Measurements from ENCODE around the gene SLC38A10. TPM values are rescaled to one million over a fixed set of nuclear protein-coding genes. Genes with fewer than 3 reads are reported as not detected.

The SLC38A10 gene
- total RNA-seq, 1 donor from 2014 or later: 116 TPM

DNA sequence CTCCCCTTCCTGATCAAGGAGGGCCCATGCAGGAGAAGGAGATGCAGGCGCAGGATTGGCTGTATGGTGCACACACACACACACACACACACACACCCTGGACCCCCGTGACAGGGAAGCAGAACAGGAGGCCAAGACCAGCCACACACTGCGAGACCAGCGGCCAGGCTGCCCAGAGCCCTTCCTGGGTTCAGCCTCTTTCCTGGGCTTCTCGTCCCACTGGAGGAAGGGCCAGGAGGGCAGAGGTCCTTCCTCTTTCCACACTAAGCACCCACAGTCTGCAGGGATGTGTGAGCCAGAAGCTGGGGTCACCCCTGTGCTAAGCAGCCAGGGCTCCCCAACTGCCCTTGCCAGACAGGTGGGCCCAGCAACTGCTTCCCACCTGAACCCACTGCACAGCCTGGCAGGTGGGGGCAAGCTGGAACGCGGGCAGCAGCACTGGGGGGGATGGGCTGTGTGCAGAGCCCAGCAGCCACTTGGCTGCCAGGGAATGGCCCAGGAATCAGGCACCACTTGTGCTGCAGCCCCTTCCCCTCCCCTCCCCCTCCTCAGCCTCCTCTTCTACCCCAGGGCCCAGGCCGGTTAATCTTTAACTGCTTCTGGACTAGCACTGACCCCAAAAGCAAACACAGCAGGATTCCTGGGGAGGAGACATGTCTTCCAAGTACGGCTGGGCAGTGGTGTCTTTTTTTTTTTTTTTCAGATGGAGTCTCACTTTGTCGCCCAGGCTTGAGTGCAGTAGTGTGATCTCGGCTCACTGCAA lies 44.6 kb upstream of the SLC38A10 start:
- H3K36me3 Mint-ChIP-seq (ENCODE audit: low read depth): peaks cover 9% of the 10 kb centered on the region
- no peak for DNase-seq (ENCODE audit: low spot score)
- H3K27me3 Mint-ChIP-seq (ENCODE audit: low read depth): no peaks in the 10 kb centered on the region
- H3K4me1 Mint-ChIP-seq (ENCODE audit: low read depth): peaks cover 42% of the 10 kb centered on the region
- peak overlapping the region; percentile 9 for H3K4me3 Mint-ChIP-seq (ENCODE audit: unreplicated experiment)
- peak overlapping the region; percentile 79 for H3K27ac Mint-ChIP-seq (ENCODE audit: unreplicated experiment)
- H3K9me3 Mint-ChIP-seq (ENCODE audit: low read depth): no peaks in the 10 kb centered on the region
- TF ChIP-seq, protein P1, sequence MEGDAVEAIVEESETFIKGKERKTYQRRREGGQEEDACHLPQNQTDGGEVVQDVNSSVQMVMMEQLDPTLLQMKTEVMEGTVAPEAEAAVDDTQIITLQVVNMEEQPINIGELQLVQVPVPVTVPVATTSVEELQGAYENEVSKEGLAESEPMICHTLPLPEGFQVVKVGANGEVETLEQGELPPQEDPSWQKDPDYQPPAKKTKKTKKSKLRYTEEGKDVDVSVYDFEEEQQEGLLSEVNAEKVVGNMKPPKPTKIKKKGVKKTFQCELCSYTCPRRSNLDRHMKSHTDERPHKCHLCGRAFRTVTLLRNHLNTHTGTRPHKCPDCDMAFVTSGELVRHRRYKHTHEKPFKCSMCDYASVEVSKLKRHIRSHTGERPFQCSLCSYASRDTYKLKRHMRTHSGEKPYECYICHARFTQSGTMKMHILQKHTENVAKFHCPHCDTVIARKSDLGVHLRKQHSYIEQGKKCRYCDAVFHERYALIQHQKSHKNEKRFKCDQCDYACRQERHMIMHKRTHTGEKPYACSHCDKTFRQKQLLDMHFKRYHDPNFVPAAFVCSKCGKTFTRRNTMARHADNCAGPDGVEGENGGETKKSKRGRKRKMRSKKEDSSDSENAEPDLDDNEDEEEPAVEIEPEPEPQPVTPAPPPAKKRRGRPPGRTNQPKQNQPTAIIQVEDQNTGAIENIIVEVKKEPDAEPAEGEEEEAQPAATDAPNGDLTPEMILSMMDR (IDR thresholded peaks at IDR 0.05): no peak

DNA sequence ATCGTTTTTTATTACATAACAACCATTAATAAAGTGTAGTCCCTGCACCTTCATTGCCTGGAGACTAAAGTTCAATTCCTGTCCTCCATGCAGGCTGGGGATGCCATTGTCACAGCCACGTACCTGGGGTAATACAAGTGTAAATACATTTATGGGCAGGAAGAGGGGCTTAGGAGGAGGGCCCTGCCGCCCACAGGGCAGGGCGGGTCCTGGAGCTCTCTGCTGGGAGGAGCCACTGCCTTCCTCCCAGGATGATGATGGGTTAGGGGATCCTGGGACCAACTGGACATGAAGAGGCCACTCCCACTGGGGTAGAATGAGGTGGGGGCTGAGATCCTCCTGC lies 44.1 kb upstream of the SLC38A10 start:
- no peaks in the 10 kb centered on the region for H3K27me3 Mint-ChIP-seq (ENCODE audit: low read depth)
- H3K4me1 Mint-ChIP-seq (ENCODE audit: low read depth): peaks cover 42% of the 10 kb centered on the region
- DNase-seq (ENCODE audit: low spot score): no peak
- H3K4me3 Mint-ChIP-seq (ENCODE audit: unreplicated experiment): no peak overlapping the region
- no peaks in the 10 kb centered on the region for H3K9me3 Mint-ChIP-seq (ENCODE audit: low read depth)
- H3K36me3 Mint-ChIP-seq (ENCODE audit: low read depth): peaks cover 3% of the 10 kb centered on the region
- TF ChIP-seq, protein P1 (IDR thresholded peaks at IDR 0.05): no peak
- H3K27ac Mint-ChIP-seq (ENCODE audit: unreplicated experiment): peak overlapping the region; percentile 74

DNA sequence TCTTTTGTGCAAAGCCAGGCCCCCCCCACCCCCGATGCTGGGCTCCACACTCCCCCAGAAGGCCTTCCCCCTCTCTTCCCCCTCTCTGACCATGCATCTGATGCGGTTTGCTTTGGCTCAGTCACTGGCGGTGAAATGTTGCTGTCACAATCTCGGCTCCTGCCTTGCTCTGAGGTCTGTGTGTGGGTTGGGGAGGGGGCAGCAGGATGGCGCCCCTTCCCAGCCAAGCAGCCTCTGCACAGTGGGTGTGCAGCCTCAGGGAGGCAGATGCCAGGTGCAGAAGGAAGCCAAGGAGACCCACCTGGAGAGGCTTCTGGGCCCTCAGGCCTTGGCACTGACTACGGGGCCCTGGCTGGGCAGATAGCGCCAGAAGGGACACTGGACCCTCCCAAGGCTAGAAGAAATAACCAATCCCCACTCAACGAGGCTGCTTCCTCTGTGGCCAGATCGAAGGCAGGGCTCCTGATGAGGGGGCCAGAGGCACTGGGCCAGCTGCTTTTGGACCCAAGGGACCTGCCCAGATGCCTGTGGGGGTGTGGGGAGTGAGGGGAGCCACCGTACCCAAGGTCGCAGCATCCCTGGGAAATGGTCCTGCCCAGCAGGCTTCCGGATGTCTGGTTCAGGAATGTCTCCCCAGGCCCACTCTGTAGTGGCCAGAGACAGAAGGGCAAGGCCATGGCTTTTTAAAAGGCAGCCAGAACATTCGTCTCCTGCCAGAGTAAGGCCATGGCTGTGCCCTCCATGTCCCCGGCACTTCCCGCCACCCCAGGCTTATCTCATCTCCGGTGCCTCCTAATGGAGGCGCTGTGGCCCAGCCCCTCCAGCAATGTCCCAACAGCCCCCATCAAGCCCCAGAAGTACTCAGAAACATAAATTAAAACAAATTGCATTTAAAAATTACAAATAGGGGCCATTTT lies 43.4 kb upstream of the SLC38A10 start:
- no peak for DNase-seq (ENCODE audit: low spot score)
- H3K9me3 Mint-ChIP-seq (ENCODE audit: low read depth): no peaks in the 10 kb centered on the region
- H3K27ac Mint-ChIP-seq (ENCODE audit: unreplicated experiment): peak overlapping the region; percentile 12
- peaks cover 3% of the 10 kb centered on the region for H3K36me3 Mint-ChIP-seq (ENCODE audit: low read depth)
- no peak overlapping the region for H3K4me3 Mint-ChIP-seq (ENCODE audit: unreplicated experiment)
- peaks cover 42% of the 10 kb centered on the region for H3K4me1 Mint-ChIP-seq (ENCODE audit: low read depth)
- TF ChIP-seq, protein P1 (IDR thresholded peaks at IDR 0.05): peak; percentile 31
- no peaks in the 10 kb centered on the region for H3K27me3 Mint-ChIP-seq (ENCODE audit: low read depth)

DNA sequence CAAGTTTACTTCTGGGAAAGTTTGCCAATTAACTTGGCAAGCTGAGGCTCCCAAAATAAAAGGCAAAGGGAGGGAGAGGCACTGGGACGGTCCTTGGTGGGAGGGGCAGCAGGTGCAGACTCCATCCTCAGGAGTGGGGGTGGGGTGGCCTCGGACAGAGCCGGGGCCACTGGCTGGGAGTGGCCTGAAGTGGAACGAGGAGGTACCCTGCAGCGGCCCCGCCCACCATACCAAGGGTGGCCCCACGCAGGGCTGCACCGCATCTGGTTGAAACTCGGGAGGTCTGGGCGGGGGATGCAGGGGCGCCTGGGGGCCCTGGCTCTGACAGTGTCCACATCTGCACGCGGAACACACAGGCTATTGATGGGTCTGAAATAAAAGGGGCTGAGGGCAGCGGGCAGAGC lies 42.4 kb upstream of the SLC38A10 start:
- Mint-ChIP-seq H3K27me3 (ENCODE audit: low read depth) (no peaks in the 10 kb centered on the region), H3K4me1 (ENCODE audit: low read depth) (peaks cover 38% of the 10 kb centered on the region), H3K27ac (ENCODE audit: unreplicated experiment) (no peak overlapping the region), H3K9me3 (ENCODE audit: low read depth) (no peaks in the 10 kb centered on the region), H3K36me3 (ENCODE audit: low read depth) (peaks cover under 1% of the 10 kb centered on the region), H3K4me3 (ENCODE audit: unreplicated experiment) (no peak overlapping the region)
- TF ChIP-seq, protein P1 (IDR thresholded peaks at IDR 0.05): no peak
- no peak for DNase-seq (ENCODE audit: low spot score)

DNA sequence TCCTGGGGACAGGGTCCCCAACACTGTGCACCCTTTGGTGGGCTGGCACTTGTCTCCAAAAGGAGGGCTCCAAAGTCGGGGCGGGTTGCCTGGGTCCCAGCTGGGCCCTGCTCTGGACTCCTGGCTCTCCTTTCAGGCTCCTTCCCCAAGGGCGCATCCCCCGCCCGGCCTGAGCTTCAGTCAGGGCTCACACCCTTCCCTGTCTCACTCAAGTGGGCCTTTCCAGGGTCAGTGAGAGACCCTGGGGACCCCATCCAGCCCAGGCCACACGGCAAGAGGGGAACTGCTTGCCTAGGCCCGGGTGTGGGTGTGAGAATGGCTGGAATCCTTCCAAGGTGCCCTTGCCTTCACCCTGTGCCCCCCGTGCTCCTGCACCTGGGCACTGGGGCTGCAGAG lies 41.8 kb upstream of the SLC38A10 start:
- TF ChIP-seq, protein P1 (IDR thresholded peaks at IDR 0.05): no peak
- H3K36me3 Mint-ChIP-seq (ENCODE audit: low read depth): no peaks in the 10 kb centered on the region
- H3K4me1 Mint-ChIP-seq (ENCODE audit: low read depth): peaks cover 33% of the 10 kb centered on the region
- H3K27me3 Mint-ChIP-seq (ENCODE audit: low read depth): no peaks in the 10 kb centered on the region
- H3K4me3 Mint-ChIP-seq (ENCODE audit: unreplicated experiment): no peak overlapping the region
- no peak overlapping the region for H3K27ac Mint-ChIP-seq (ENCODE audit: unreplicated experiment)
- DNase-seq (ENCODE audit: low spot score): no peak
- no peaks in the 10 kb centered on the region for H3K9me3 Mint-ChIP-seq (ENCODE audit: low read depth)
